Glutamatergic neuron (in vitro differentiated cells): ENCODE measurements around the gene STX2. TPM values are rescaled to one million over a fixed set of nuclear protein-coding genes. Genes with fewer than 3 reads are reported as not detected.
"Not testable (repeated sequence)": the region's sequence is repeated elsewhere in the genome, so short reads cannot be mapped to it uniquely, and the experiment has no call there.

ENCODE experiments used
- DNase-seq: peaks from one replicate; pipeline ENCODE4 v3.0.0; 2022
- H3K27ac Mint-ChIP-seq: one replicate; pipeline ENCODE4 v1.8.0; 2020; ENCODE audit warnings: mild to moderate bottlenecking, mixed read lengths, inconsistent platforms; ENCODE audit not compliant: unreplicated experiment
- H3K27me3 Mint-ChIP-seq: one replicate; pipeline ENCODE4 v1.8.0; 2020; ENCODE audit warnings: mild to moderate bottlenecking, moderate library complexity, mixed read lengths, inconsistent platforms; ENCODE audit not compliant: unreplicated experiment
- H3K36me3 Mint-ChIP-seq: one replicate; pipeline ENCODE4 v1.8.0; 2020; ENCODE audit warnings: mild to moderate bottlenecking, mixed read lengths, inconsistent platforms; ENCODE audit not compliant: unreplicated experiment
- H3K4me1 Mint-ChIP-seq: one replicate; pipeline ENCODE4 v1.8.0; 2020; ENCODE audit warnings: mild to moderate bottlenecking, low read depth, mixed read lengths, inconsistent platforms; ENCODE audit not compliant: unreplicated experiment
- H3K4me3 Mint-ChIP-seq: one replicate; pipeline ENCODE4 v1.8.0; 2020; ENCODE audit warnings: mild to moderate bottlenecking, mixed read lengths, inconsistent platforms; ENCODE audit not compliant: unreplicated experiment
- H3K9me3 Mint-ChIP-seq: one replicate; pipeline ENCODE4 v1.8.0; 2020; ENCODE audit warnings: mild to moderate bottlenecking, moderate library complexity, mixed read lengths, inconsistent platforms; ENCODE audit not compliant: unreplicated experiment
- CTCF ChIP-seq: fragments of 200-600 bp; sonication (generic); IDR thresholded peaks from one replicate; pipeline ENCODE4 v1.5.0; 2021; ENCODE audit not compliant: partially characterized antibody, unreplicated experiment
- total RNA-seq: library from RNA; stranded (reverse); fragmentation: NEBNext Ultra II Directional; extraction: Animal tissue kit (Norgen Biotek cat#: 25700); gene quantifications from one replicate; pipeline ENCODE4 v1.2.1, GENCODE V29; 2021; ENCODE audit not compliant: unreplicated experiment

The STX2 gene
- total RNA-seq, 1 donor from 2014 or later, result 76.5 TPM

- peaks cover 5% of the 10 kb centered on the region for H3K27me3 Mint-ChIP-seq
- peak overlapping the region; percentile 96 for H3K27ac Mint-ChIP-seq
- peak overlapping the region; percentile 85 for H3K4me3 Mint-ChIP-seq
- H3K4me1 Mint-ChIP-seq, result peaks cover 20% of the 10 kb centered on the region
- TF ChIP-seq CTCF, result peak; percentile 76
- peak; percentile 75 for DNase-seq
- H3K9me3 Mint-ChIP-seq, result peaks cover 9% of the 10 kb centered on the region
- peaks cover 14% of the 10 kb centered on the region for H3K36me3 Mint-ChIP-seq
Measured at GRCh38 chr12:130870442-130871285, 31.6 kb upstream of the STX2 start.

GRCh38 chr12:130868412-130868811 is 29.4 kb upstream of the STX2 start:
- TF ChIP-seq CTCF, result no peak
- no peak overlapping the region for H3K4me3 Mint-ChIP-seq
- H3K4me1 Mint-ChIP-seq, result peaks cover 13% of the 10 kb centered on the region
- H3K36me3 Mint-ChIP-seq, result peaks cover 7% of the 10 kb centered on the region
- H3K27ac Mint-ChIP-seq, result peak overlapping the region; percentile 22
- H3K27me3 Mint-ChIP-seq, result peaks cover 5% of the 10 kb centered on the region
- H3K9me3 Mint-ChIP-seq, result peaks cover 9% of the 10 kb centered on the region
- no peak for DNase-seq

GRCh38 chr12:130863298-130863697 is 24.2 kb upstream of the STX2 start:
- Mint-ChIP-seq H3K4me1 (no peaks in the 10 kb centered on the region), H3K4me3 (no peak overlapping the region), H3K27me3 (peaks cover 2% of the 10 kb centered on the region), H3K36me3 (peaks cover 5% of the 10 kb centered on the region), H3K27ac (no peak overlapping the region), H3K9me3 (peaks cover 6% of the 10 kb centered on the region)
- no peak for DNase-seq
- TF ChIP-seq CTCF, result no peak

GRCh38 chr12:130862771-130863170 is 23.7 kb upstream of the STX2 start:
- not testable (repeated sequence) for DNase-seq, H3K36me3 Mint-ChIP-seq, H3K27ac Mint-ChIP-seq, H3K9me3 Mint-ChIP-seq, H3K27me3 Mint-ChIP-seq, H3K4me3 Mint-ChIP-seq, H3K4me1 Mint-ChIP-seq

- DNase-seq, result no peak
- Mint-ChIP-seq H3K9me3 (peaks cover 7% of the 10 kb centered on the region), H3K36me3 (peaks cover 10% of the 10 kb centered on the region), H3K4me1 (no peaks in the 10 kb centered on the region), H3K27ac (no peak overlapping the region), H3K4me3 (no peak overlapping the region), H3K27me3 (peaks cover 2% of the 10 kb centered on the region)
- no peak for TF ChIP-seq CTCF
Measured at GRCh38 chr12:130862161-130862560, 23.1 kb upstream of the STX2 start.
